K562 (cell line): Measurements from ENCODE around the gene PPEF2.

Experiments used
- BRCA1 ChIP-seq, 2 experiments: fragments of 450-650 bp in 1 of 2; sonication (generic) in 1 of 2; formaldehyde crosslinking in 1 of 2; IDR thresholded peaks; 2 replicates each; pipeline versions ENCODE4 v1.5.0 to v1.6.1; 2017 to 2020; ENCODE audit warnings: mild to moderate bottlenecking in 1 of 2, missing genetic modification reagents in 1 of 2
- BRF2 ChIP-seq: IDR thresholded peaks from 3 replicates; pipeline ENCODE4 v1.6.1; 2011; ENCODE audit warnings: borderline replicate concordance, mild to moderate bottlenecking; ENCODE audit not compliant: insufficient read length, insufficient read depth
- CTCF ChIP-seq, 3 experiments: IDR thresholded peaks in 2 of 3; conservative IDR thresholded peaks in 1 of 3; 2 replicates each; pipeline ENCODE4 v1.5.1; 2011 to 2012; ENCODE audit warnings: low read length in 3 of 3, mild to moderate bottlenecking in 3 of 3, control low read depth in 2 of 3, improper control_type of control experiment in 1 of 3, inconsistent platforms in 1 of 3, low read depth in 1 of 3, mixed read lengths in 1 of 3, moderate library complexity in 1 of 3; ENCODE audit not compliant: insufficient read depth in 2 of 3
- E4F1 ChIP-seq: fragments of 250-450 bp; sonication (Bioruptor Pico); IDR thresholded peaks from 2 replicates; pipeline ENCODE4 v1.5.0; 2021; ENCODE audit warnings: mild to moderate bottlenecking, borderline replicate concordance
- EP300 ChIP-seq: IDR thresholded peaks from 2 replicates; pipeline ENCODE4 v1.6.1; 2012; ENCODE audit warnings: low read length, improper control_type of control experiment
- EZH2 ChIP-seq: IDR thresholded peaks from 2 replicates; pipeline ENCODE4 v1.6.1; 2012; ENCODE audit warnings: low read depth, mild to moderate bottlenecking, inconsistent platforms, low read length, borderline replicate concordance
- KAT7 ChIP-seq: sonication (generic); formaldehyde crosslinking; IDR thresholded peaks from 2 replicates; pipeline ENCODE4 v1.8.0; 2022; ENCODE audit warnings: missing genetic modification reagents, mild to moderate bottlenecking, borderline replicate concordance
- KLF6 ChIP-seq: fragments of 250-450 bp; sonication (Bioruptor Pico); IDR thresholded peaks from 2 replicates; pipeline ENCODE4 v1.4.0; 2020; ENCODE audit warnings: mild to moderate bottlenecking, moderate library complexity, borderline replicate concordance
- POLR2AphosphoS5 ChIP-seq: IDR thresholded peaks from 2 replicates; pipeline ENCODE4 v1.6.1; 2011; ENCODE audit warnings: mild to moderate bottlenecking, low read depth, low read length, moderate library complexity; ENCODE audit not compliant: control insufficient read depth, insufficient read depth
- SP2 ChIP-seq: IDR thresholded peaks from 2 replicates; pipeline ENCODE4 v1.6.1; 2011; ENCODE audit warnings: mild to moderate bottlenecking, low read depth, low read length, moderate library complexity; ENCODE audit not compliant: poor library complexity, severe bottlenecking; ENCODE audit errors: extremely low read depth
- TCF7 ChIP-seq: sonication (generic); IDR thresholded peaks from 2 replicates; pipeline ENCODE4 v1.6.1; 2016; ENCODE audit warnings: antibody characterized with exemption, borderline replicate concordance
- ZNF24 ChIP-seq: fragments of 450-650 bp; IDR thresholded peaks from 2 replicates; pipeline ENCODE4 v1.6.1; 2016
- ZNF699 ChIP-seq: fragments of 250-450 bp; sonication (Bioruptor Pico); IDR thresholded peaks from 2 replicates; pipeline ENCODE4 v1.8.0; 2021; ENCODE audit warnings: mild to moderate bottlenecking, moderate library complexity; ENCODE audit not compliant: insufficient replicate concordance

GRCh38 chr4:75935628-75936027 lies 33.4 kb upstream of the PPEF2 start:
- TF ChIP-seq BRCA1 (IDR thresholded peaks at IDR 0.05) (no peak), BRCA1 (CRISPR knock-in tag; IDR thresholded peaks at IDR 0.05) (no peak), POLR2AphosphoS5 (no peak), SP2 (no peak), ZNF24 (no peak), TCF7 (no peak), KLF6 (no peak), E4F1 (CRISPR knock-in tag) (no peak), EZH2 (no peak), BRF2 (no peak), KAT7 (no peak), EP300 (no peak), ZNF699 (CRISPR knock-in tag) (no peak), CTCF (IDR thresholded peaks at IDR 0.05 in 2 of 3, conservative IDR thresholded peaks at IDR 0.05 in 1 of 3; ENCODE audit: insufficient read depth in 2 of 3, low read depth in 1 of 3, low read length in 3 of 3) (no peak)
